Sigmoid colon (tissue), 7 donors: ENCODE data around the gene KRTAP20-3. TPM values are rescaled to one million over a fixed set of nuclear protein-coding genes. Genes with fewer than 3 reads are reported as not detected.

Source experiments
- DNase-seq: peaks from one replicate; pipeline ENCODE4 v3.0.0-alpha.2; 2019
- H3K27ac ChIP-seq, 4 donors: fragments of 200-600 bp; sonication (generic); one replicate each; pipeline ENCODE4 v1.5.1; 2016 to 2019; ENCODE audit warnings: mild to moderate bottlenecking in 1 of 4
- H3K27me3 ChIP-seq, 3 donors: fragments of 200-600 bp; sonication (generic); one replicate each; pipeline ENCODE4 v1.5.1; 2019; ENCODE audit warnings: mild to moderate bottlenecking in 1 of 3
- H3K36me3 ChIP-seq, 4 donors: fragments of 200-600 bp; sonication (generic); one replicate each; pipeline ENCODE4 v1.5.1; 2016 to 2019
- H3K4me1 ChIP-seq, 4 donors: fragments of 200-600 bp; sonication (generic); one replicate each; pipeline ENCODE4 v1.5.1; 2017 to 2019
- H3K4me3 ChIP-seq, 4 donors: fragments of 200-600 bp; sonication (generic); one replicate each; pipeline ENCODE4 v1.5.1; 2017 to 2019; ENCODE audit warnings: mild to moderate bottlenecking in 2 of 4, moderate library complexity in 1 of 4
- H3K9me3 ChIP-seq, 4 donors: fragments of 200-600 bp in 3 of 4; sonication (generic) in 3 of 4; one replicate each; pipeline versions ENCODE4 v1.5.1 to v1.6.1; 2013 to 2019
- EP300 ChIP-seq, 4 donors: sonication (generic); formaldehyde crosslinking; IDR thresholded peaks; one replicate each; pipeline ENCODE4 v1.6.1; 2017; ENCODE audit warnings: antibody characterized with exemption in 4 of 4
- POLR2A ChIP-seq, 2 donors: fragments of 450-650 bp; IDR thresholded peaks; one replicate each; pipeline ENCODE4 v1.6.1; 2016; ENCODE audit warnings: antibody characterized with exemption in 2 of 2, mild to moderate bottlenecking in 2 of 2, moderate library complexity in 2 of 2
- POLR2AphosphoS5 ChIP-seq, 4 donors: sonication (generic); formaldehyde crosslinking; IDR thresholded peaks; one replicate each; pipeline ENCODE4 v1.6.1; 2017; ENCODE audit warnings: antibody characterized with exemption in 4 of 4
- WGBS, 2 donors: extraction: QIAGEN DNeasy Blood & Tissue Kit; methylation state at CpG; one replicate each; pipeline ENCODE4 v1.1.7; 2013; 5-methylcytosine and 5-hydroxymethylcytosine counted together
- intact Hi-C: fragments of 100-400 bp; cut with DNase I; formaldehyde crosslinking; loops from one replicate; pipeline ENCODE4 v1.15.1; 2023
- polyA plus RNA-seq, 3 donors: library from polyadenylated mRNA; stranded (reverse); fragments of 200-250 nt; gene quantifications; one replicate each; pipeline ENCODE4 v1.2.3, GENCODE V29; 2013
- total RNA-seq, 4 donors: library from RNA; depleted of rRNA; stranded (reverse); fragments of >200 nt; gene quantifications; one replicate each; pipeline ENCODE4 v1.1.0, GENCODE V29; 2016
- TF ChIP-seq, protein P1 (sequence below), 4 experiments: fragments of 450-650 bp in 3 of 4; fragments of 200-600 bp in 1 of 4; IDR thresholded peaks; one replicate each; pipeline ENCODE4 v1.5.1; 2016 to 2019; ENCODE audit warnings: antibody characterized with exemption in 4 of 4, mild to moderate bottlenecking in 3 of 4, moderate library complexity in 2 of 4
- donor health status: healthy with polysubstance abuse.
- donor health status: Bipolar disorder and iron deficiency.
- donor health status: healthy.

Gene KRTAP20-3
- total and polyA plus RNA-seq, 7 donors: not detected

DNA sequence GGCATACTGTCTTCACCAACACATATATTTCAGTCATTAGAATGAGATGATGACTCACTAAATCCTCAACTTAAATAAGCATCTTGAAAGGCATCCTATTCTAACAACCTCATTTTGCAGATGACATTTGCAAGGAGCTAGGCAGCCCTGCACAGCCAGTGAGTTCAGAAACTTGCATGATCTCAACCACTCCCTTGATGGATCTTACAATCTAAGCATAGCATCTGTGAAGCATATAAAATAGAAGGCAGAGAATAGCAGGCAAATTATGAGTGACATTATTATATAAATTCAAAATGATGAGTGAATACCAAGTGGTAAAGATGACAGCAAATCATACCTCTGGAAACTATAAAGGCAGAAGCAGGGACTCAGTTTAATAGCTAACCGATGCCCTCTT is 31.6 kb downstream of the KRTAP20-3 start:
- DNase-seq: no peak
- peaks cover 0 to 14% (median 0%) of the 10 kb centered on the region in 4 donors for H3K9me3 ChIP-seq
- no peaks in the 10 kb centered on the region for H3K27me3 ChIP-seq
- no peak overlapping the region for H3K27ac ChIP-seq
- 63 to 88% methylated on average over 1 of the region's 1 CpG for WGBS, 2 donors
- H3K4me1 ChIP-seq: no peaks in the 10 kb centered on the region
- H3K36me3 ChIP-seq: no peaks in the 10 kb centered on the region
- intact Hi-C loops: no loop called here
- no peak overlapping the region for H3K4me3 ChIP-seq
- TF ChIP-seq, protein P1, sequence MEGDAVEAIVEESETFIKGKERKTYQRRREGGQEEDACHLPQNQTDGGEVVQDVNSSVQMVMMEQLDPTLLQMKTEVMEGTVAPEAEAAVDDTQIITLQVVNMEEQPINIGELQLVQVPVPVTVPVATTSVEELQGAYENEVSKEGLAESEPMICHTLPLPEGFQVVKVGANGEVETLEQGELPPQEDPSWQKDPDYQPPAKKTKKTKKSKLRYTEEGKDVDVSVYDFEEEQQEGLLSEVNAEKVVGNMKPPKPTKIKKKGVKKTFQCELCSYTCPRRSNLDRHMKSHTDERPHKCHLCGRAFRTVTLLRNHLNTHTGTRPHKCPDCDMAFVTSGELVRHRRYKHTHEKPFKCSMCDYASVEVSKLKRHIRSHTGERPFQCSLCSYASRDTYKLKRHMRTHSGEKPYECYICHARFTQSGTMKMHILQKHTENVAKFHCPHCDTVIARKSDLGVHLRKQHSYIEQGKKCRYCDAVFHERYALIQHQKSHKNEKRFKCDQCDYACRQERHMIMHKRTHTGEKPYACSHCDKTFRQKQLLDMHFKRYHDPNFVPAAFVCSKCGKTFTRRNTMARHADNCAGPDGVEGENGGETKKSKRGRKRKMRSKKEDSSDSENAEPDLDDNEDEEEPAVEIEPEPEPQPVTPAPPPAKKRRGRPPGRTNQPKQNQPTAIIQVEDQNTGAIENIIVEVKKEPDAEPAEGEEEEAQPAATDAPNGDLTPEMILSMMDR (IDR thresholded peaks at IDR 0.05): no peak
- TF ChIP-seq POLR2A (IDR thresholded peaks at IDR 0.05) (no peak), EP300 (IDR thresholded peaks at IDR 0.05) (no peak), POLR2AphosphoS5 (IDR thresholded peaks at IDR 0.05) (no peak)

DNA sequence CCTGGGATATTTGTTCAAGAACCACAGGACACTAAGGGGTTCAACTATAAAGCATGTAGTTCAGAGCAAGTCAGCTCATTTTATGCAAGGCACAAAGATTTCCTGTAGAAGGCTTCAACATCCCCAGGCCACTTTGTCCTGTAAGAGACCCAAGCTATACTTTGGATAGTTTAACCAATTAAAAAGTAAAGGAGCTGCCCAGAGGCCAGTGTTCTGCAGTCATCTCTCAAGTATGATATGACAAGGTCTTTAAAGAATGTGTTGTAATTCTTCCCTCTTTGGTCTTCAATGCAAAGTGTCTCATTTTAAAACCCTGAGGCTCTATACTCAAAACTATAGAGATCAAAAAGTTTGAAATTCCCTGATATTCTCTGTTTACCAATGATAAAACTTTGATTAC is 34.1 kb downstream of the KRTAP20-3 start:
- no peak for DNase-seq
- no peaks in the 10 kb centered on the region for H3K36me3 ChIP-seq
- no peaks in the 10 kb centered on the region for H3K4me1 ChIP-seq
- H3K4me3 ChIP-seq: no peak overlapping the region
- no peak overlapping the region for H3K27ac ChIP-seq
- intact Hi-C loops: no loop called here
- H3K27me3 ChIP-seq: no peaks in the 10 kb centered on the region
- peaks cover 0 to 14% (median 0%) of the 10 kb centered on the region in 4 donors for H3K9me3 ChIP-seq
- TF ChIP-seq POLR2A (IDR thresholded peaks at IDR 0.05): no peak
- TF ChIP-seq EP300 (IDR thresholded peaks at IDR 0.05): no peak
- no peak for TF ChIP-seq POLR2AphosphoS5 (IDR thresholded peaks at IDR 0.05)
- TF ChIP-seq, protein P1 (IDR thresholded peaks at IDR 0.05): no peak

DNA sequence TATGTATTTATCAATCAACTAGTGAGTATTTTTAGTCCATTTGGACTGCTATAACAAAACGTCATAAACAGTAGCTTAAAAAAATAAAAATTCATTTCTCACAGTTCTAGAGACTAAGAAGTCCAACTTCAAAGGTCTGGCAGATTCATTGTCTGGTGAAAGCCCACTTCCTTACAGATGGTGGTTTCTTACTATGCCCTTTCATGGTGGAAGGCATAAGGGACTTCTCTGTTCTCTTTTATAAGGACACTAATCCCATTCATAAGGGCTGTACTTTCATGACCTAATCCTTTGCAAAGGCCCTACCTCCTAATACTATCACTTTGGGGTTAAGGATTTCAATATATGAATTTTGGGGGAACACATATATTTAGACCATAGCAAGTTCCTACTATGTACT is 37.9 kb downstream of the KRTAP20-3 start:
- H3K4me3 ChIP-seq: no peak overlapping the region
- H3K36me3 ChIP-seq: no peaks in the 10 kb centered on the region
- intact Hi-C loops: no loop called here
- no peak for TF ChIP-seq POLR2AphosphoS5 (IDR thresholded peaks at IDR 0.05)
- TF ChIP-seq, protein P1 (IDR thresholded peaks at IDR 0.05): no peak
- no peak for TF ChIP-seq POLR2A (IDR thresholded peaks at IDR 0.05)
- TF ChIP-seq EP300 (IDR thresholded peaks at IDR 0.05): no peak
- DNase-seq: no peak
- H3K4me1 ChIP-seq: no peaks in the 10 kb centered on the region
- no peak overlapping the region for H3K27ac ChIP-seq
- peaks cover 0 to 9% (median 0%) of the 10 kb centered on the region in 4 donors for H3K9me3 ChIP-seq
- WGBS, 2 donors: 42 to 49% methylated on average over 1 of the region's 1 CpG
- H3K27me3 ChIP-seq: no peaks in the 10 kb centered on the region

DNA sequence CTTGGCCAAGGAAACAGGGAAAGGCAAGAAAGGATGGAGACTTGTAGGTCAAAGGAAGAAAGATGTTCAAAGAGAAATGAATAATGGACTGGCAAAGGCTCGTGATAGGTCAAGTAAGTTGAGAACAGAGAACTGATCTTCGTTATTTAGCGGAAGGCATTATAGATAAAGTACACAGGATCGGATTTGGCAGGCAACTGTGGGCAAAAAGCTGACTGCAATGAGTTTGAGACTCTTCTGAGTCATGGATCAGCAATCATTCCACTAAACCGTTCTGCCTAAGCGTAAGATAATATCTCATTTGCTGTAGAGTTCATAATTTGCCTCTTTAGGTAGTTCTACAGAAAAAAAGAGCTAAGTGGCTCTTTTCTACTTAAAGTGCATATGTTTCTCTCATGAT is 41.8 kb downstream of the KRTAP20-3 start:
- H3K4me1 ChIP-seq: no peaks in the 10 kb centered on the region
- no peaks in the 10 kb centered on the region for H3K27me3 ChIP-seq
- no peaks in the 10 kb centered on the region for H3K36me3 ChIP-seq
- peaks cover 0 to 4% (median 0%) of the 10 kb centered on the region in 4 donors for H3K9me3 ChIP-seq
- DNase-seq: no peak
- no peak overlapping the region for H3K27ac ChIP-seq
- intact Hi-C loops: no loop called here
- no peak overlapping the region for H3K4me3 ChIP-seq
- 83 to 84% methylated on average over 6 of the region's 6 CpGs for WGBS, 2 donors
- TF ChIP-seq EP300 (IDR thresholded peaks at IDR 0.05): no peak
- no peak for TF ChIP-seq POLR2A (IDR thresholded peaks at IDR 0.05)
- no peak for TF ChIP-seq POLR2AphosphoS5 (IDR thresholded peaks at IDR 0.05)
- TF ChIP-seq, protein P1 (IDR thresholded peaks at IDR 0.05): no peak

DNA sequence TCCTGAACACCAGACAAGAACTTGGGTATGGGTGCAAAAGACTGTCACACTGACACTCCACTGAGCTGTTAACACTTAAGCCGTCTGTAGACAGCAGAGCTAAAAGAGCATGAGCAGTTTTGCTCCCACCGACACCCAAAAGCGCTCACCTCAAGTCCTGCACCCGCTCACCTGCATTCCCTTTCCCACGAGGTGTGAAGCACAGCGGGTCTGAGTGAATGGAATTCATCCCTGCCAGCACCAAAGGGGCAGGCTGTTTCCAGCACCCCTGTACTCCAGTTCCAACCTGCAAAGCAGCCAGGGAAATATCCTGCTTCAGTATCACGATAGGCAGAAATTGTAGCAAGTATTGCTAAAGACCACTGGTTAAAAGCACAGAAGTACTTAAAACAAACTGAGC is 47.2 kb downstream of the KRTAP20-3 start:
- Histone ChIP-seq H3K9me3 (peaks cover 0 to 4% (median 0%) of the 10 kb centered on the region in 4 donors), H3K4me3 (no peak overlapping the region), H3K27me3 (no peaks in the 10 kb centered on the region), H3K36me3 (no peaks in the 10 kb centered on the region), H3K27ac (no peak overlapping the region), H3K4me1 (no peaks in the 10 kb centered on the region)
- intact Hi-C loops: no loop called here
- DNase-seq: no peak
- TF ChIP-seq EP300 (IDR thresholded peaks at IDR 0.05): no peak
- TF ChIP-seq POLR2A (IDR thresholded peaks at IDR 0.05): no peak
- TF ChIP-seq, protein P1 (IDR thresholded peaks at IDR 0.05): no peak
- no peak for TF ChIP-seq POLR2AphosphoS5 (IDR thresholded peaks at IDR 0.05)
- WGBS, 2 donors: 72 to 76% methylated on average over 7 of the region's 7 CpGs
